Measurements from ENCODE around the gene NAGA.

Gene NAGA

DNA sequence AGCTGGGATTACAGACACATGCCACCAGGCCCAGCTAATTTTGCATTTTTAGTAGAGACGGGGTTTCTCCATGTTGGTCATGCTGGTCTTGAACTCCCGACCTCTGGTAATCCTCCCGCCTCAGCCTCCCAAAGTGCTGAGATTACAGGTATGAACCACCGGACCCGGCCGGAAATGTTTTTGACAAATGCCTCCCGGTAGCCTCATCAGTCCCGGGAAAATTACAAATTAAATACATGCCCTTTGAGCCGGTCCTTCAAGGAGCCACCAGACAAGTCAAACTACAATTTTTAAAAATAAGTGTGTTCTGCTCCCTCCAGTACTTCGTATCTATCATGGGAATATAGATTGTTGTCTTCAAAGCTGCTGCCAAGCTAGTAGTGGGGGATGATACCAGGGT is 54.5 kb downstream of the NAGA start:
- TF ChIP-seq CTCF (IDR thresholded peaks at IDR 0.05; ENCODE audit: insufficient read depth, low read depth, low read length, missing control alignments): no peak
- no peak for DNase-seq (ENCODE audit: low read depth)
- H3K4me3 ChIP-seq (ENCODE audit: low read length): no peak overlapping the region

GRCh38 chr22:42013385-42013784 is 57.2 kb downstream of the NAGA start:
- H3K4me3 ChIP-seq (ENCODE audit: low read length): no peak overlapping the region
- no peak for DNase-seq (ENCODE audit: low read depth)
- TF ChIP-seq CTCF (IDR thresholded peaks at IDR 0.05; ENCODE audit: insufficient read depth, low read depth, low read length, missing control alignments): no peak

DNA sequence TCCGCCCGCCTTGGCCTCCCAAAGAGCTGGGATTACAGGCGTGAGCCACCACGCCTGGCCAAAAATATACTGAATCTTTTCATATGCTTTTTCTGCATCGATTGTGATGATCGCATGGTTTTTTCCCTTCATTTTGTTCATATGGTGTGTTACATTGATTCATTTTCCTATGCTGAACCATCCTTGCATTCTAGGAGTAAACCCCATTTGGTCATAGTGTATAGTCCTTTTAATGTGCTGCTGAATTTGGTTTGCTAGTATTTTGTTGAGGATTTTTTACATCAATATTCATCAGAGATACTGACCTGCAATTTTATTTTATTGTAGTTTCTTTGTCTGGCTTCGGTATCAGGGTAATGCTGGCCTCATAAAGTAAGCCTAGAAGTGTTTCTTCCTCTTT is 59.8 kb downstream of the NAGA start:
- DNase-seq (ENCODE audit: low read depth): no peak
- TF ChIP-seq CTCF (IDR thresholded peaks at IDR 0.05; ENCODE audit: insufficient read depth, low read depth, low read length, missing control alignments): no peak
- H3K4me3 ChIP-seq (ENCODE audit: low read length): no peak overlapping the region
